NCI-H524 treated with DMSO at 0.1 percent for 48 hours (cell line): ENCODE results near the gene LGI4.

Source experiments
- DNase-seq: peaks from one replicate; lab custom pipeline; 2025; lab: John Stamatoyannopoulos, UW

LGI4 gene

GRCh38 chr19:35134601-35135242, at the start of gene LGI4:
Gene LGI4 (minus strand): TSS chr19:35135059. CDS start chr19:35134680, 379 bp downstream.
- no peak for DNase-seq

GRCh38 chr19:35184267-35184666, 49.4 kb upstream of the LGI4 start:
- no peak for DNase-seq

- DNase-seq = no peak
Measured at GRCh38 chr19:35181387-35181786, 46.5 kb upstream of the LGI4 start.

GRCh38 chr19:35179830-35180229, 45.0 kb upstream of the LGI4 start:
- no peak for DNase-seq

- no peak for DNase-seq
Measured at GRCh38 chr19:35178701-35179100, 43.8 kb upstream of the LGI4 start.

- no peak for DNase-seq
Measured at GRCh38 chr19:35177377-35178274, 42.8 kb upstream of the LGI4 start.

- DNase-seq = no peak
Measured at GRCh38 chr19:35176181-35176570, 41.3 kb upstream of the LGI4 start.

GRCh38 chr19:35174226-35174625, 39.4 kb upstream of the LGI4 start:
- no peak for DNase-seq

- no peak for DNase-seq
Measured at GRCh38 chr19:35171730-35172129, 36.9 kb upstream of the LGI4 start.

- no peak for DNase-seq
Measured at GRCh38 chr19:35170359-35171061, 35.7 kb upstream of the LGI4 start.

GRCh38 chr19:35169221-35169995, 34.5 kb upstream of the LGI4 start:
- no peak for DNase-seq

- DNase-seq = no peak
Measured at GRCh38 chr19:35168196-35168595, 33.3 kb upstream of the LGI4 start.

- no peak for DNase-seq
Measured at GRCh38 chr19:35167251-35168119, 32.6 kb upstream of the LGI4 start.

- DNase-seq = no peak
Measured at GRCh38 chr19:35166100-35167063, 31.5 kb upstream of the LGI4 start.

- no peak for DNase-seq
Measured at GRCh38 chr19:35165200-35166058, 30.6 kb upstream of the LGI4 start.

GRCh38 chr19:35164418-35164817, 29.6 kb upstream of the LGI4 start:
- DNase-seq = no peak

GRCh38 chr19:35162471-35163326, 27.8 kb upstream of the LGI4 start:
- DNase-seq = no peak

GRCh38 chr19:35161434-35161743, 26.5 kb upstream of the LGI4 start:
- no peak for DNase-seq
